IMR-90 (cell line): Measurements from ENCODE around the gene CCSER2. TPM values are rescaled to one million over a fixed set of nuclear protein-coding genes. Genes with fewer than 3 reads are reported as not detected.

Experiments used
- ATAC-seq: fragments of 200-7000 bp; cut with Tn5 transposase; 2 replicates; pipeline ENCODE4 v1.9.1; 2020; ENCODE audit warnings: low read depth, mild to moderate bottlenecking, moderate library complexity
- BruUV-seq: library from RNA; stranded (reverse); fragments of 400-500 nt; replicated peaks from 2 replicates; lab custom pipeline; 2021; lab: Mats Ljungman, UMichigan
- CTCF ChIA-PET: fragments of 300-600 bp; formaldehyde crosslinking; extraction: SDS; loops from one replicate; lab custom pipeline; 2021; ENCODE audit warnings: antibody characterized with exemption; lab: Yijun Ruan, JAX
- POLR2A ChIA-PET: fragments of 300-600 bp; sonication (Branson Sonifier 250); formaldehyde crosslinking; loops from one replicate; lab custom pipeline; 2022; ENCODE audit warnings: antibody characterized with exemption; ENCODE audit not compliant: unreplicated experiment; lab: Charles Lee
- DNase-seq: peaks from one replicate; pipeline ENCODE4 v3.0.0; 2013
- H2AFZ ChIP-seq: replicated peaks from 2 replicates; pipeline ENCODE3; 2013; ENCODE audit warnings: low read length, mild to moderate bottlenecking; ENCODE audit not compliant: poor library complexity
- H2AK5ac ChIP-seq: 2 replicates; pipeline ENCODE4 v1.6.1; 2013; ENCODE audit warnings: low read depth, low read length, inconsistent platforms
- H2AK9ac ChIP-seq: replicated peaks from 2 replicates; pipeline ENCODE3; 2013; ENCODE audit warnings: mild to moderate bottlenecking, low read depth, low read length, moderate library complexity; ENCODE audit not compliant: poor library complexity
- H2BK120ac ChIP-seq: 2 replicates; pipeline ENCODE4 v1.6.1; 2013; ENCODE audit warnings: low read depth, low read length, inconsistent platforms
- H2BK15ac ChIP-seq: 3 replicates; pipeline ENCODE4 v1.6.1; 2013; ENCODE audit warnings: low read depth, low read length, inconsistent platforms
- H2BK20ac ChIP-seq: 2 replicates; pipeline ENCODE4 v1.6.1; 2013; ENCODE audit warnings: low read depth, mild to moderate bottlenecking, inconsistent platforms, low read length, moderate library complexity
- H2BK5ac ChIP-seq: 2 replicates; pipeline ENCODE4 v1.6.1; 2013; ENCODE audit warnings: mild to moderate bottlenecking, low read depth, low read length, inconsistent platforms; ENCODE audit not compliant: poor library complexity, severe bottlenecking
- H3K14ac ChIP-seq: replicated peaks from 2 replicates; pipeline ENCODE4 v1.6.1; 2013; ENCODE audit warnings: low read depth, low read length, inconsistent platforms
- H3K18ac ChIP-seq: 2 replicates; pipeline ENCODE4 v1.6.1; 2013; ENCODE audit warnings: low read depth, low read length, control low read depth
- H3K23ac ChIP-seq: 2 replicates; pipeline ENCODE4 v1.6.1; 2013; ENCODE audit warnings: low read depth, low read length, inconsistent platforms
- H3K27ac ChIP-seq: 2 replicates; pipeline ENCODE4 v1.5.1; 2013; ENCODE audit warnings: mild to moderate bottlenecking, control low read depth, low read length; ENCODE audit not compliant: insufficient read depth
- H3K27me3 ChIP-seq: 2 replicates; pipeline ENCODE4 v1.6.1; 2013; ENCODE audit warnings: low read length; ENCODE audit not compliant: control insufficient read depth, insufficient read depth
- H3K36me3 ChIP-seq: 2 replicates; pipeline ENCODE4 v1.6.1; 2013; ENCODE audit warnings: low read length, mixed read lengths; ENCODE audit not compliant: control insufficient read depth, insufficient read depth
- H3K4ac ChIP-seq: 2 replicates; pipeline ENCODE4 v1.6.1; 2013; ENCODE audit warnings: low read depth, low read length, inconsistent platforms
- H3K4me1 ChIP-seq: 2 replicates; pipeline ENCODE4 v1.6.1; 2013; ENCODE audit warnings: low read length, mixed read lengths; ENCODE audit not compliant: control insufficient read depth, insufficient read depth
- H3K4me2 ChIP-seq: 2 replicates; pipeline ENCODE4 v1.6.1; 2013; ENCODE audit warnings: low read depth, mild to moderate bottlenecking, control low read depth, low read length, moderate library complexity
- H3K4me3 ChIP-seq: 2 replicates; pipeline ENCODE4 v1.5.1; 2013; ENCODE audit warnings: low read depth, mild to moderate bottlenecking, control low read depth, low read length, moderate library complexity; ENCODE audit not compliant: insufficient read depth
- H3K56ac ChIP-seq: 2 replicates; pipeline ENCODE4 v1.6.1; 2013; ENCODE audit warnings: low read length, inconsistent platforms; ENCODE audit not compliant: insufficient read depth; ENCODE audit errors: extremely low read depth
- H3K79me1 ChIP-seq, 2 experiments: 2 replicates each; pipeline ENCODE4 v1.6.1; 2013; ENCODE audit warnings: low read length in 2 of 2, inconsistent platforms in 1 of 2, low read depth in 1 of 2
- H3K9ac ChIP-seq: 2 replicates; pipeline ENCODE4 v1.6.1; 2013; ENCODE audit warnings: low read depth, low read length, control low read depth
- H3K9me1 ChIP-seq: 2 replicates; pipeline ENCODE4 v1.6.1; 2013; ENCODE audit warnings: low read length, inconsistent platforms; ENCODE audit not compliant: insufficient read depth
- H3K9me3 ChIP-seq: 2 replicates; pipeline ENCODE4 v1.6.1; 2013; ENCODE audit warnings: low read length; ENCODE audit not compliant: control insufficient read depth, insufficient read depth
- H4K20me1 ChIP-seq: 2 replicates; pipeline ENCODE4 v1.6.1; 2013; ENCODE audit warnings: low read length, inconsistent platforms; ENCODE audit not compliant: insufficient read depth
- H4K5ac ChIP-seq: 2 replicates; pipeline ENCODE4 v1.6.1; 2013; ENCODE audit warnings: mild to moderate bottlenecking, low read depth, low read length, control low read depth
- H4K8ac ChIP-seq, 2 experiments: 2 replicates each; pipeline ENCODE4 v1.6.1; 2013; ENCODE audit warnings: low read depth in 2 of 2, low read length in 2 of 2, control low read depth in 1 of 2, inconsistent platforms in 1 of 2
- H4K91ac ChIP-seq: 2 replicates; pipeline ENCODE4 v1.6.1; 2013; ENCODE audit warnings: low read depth, low read length, inconsistent platforms; ENCODE audit not compliant: insufficient read depth
- BHLHE40 ChIP-seq: fragments of 150-350 bp; IDR thresholded peaks from 2 replicates; pipeline ENCODE4 v1.6.1; 2016; ENCODE audit warnings: mild to moderate bottlenecking, low read depth, low read length
- CEBPB ChIP-seq: IDR thresholded peaks from 2 replicates; pipeline ENCODE4 v1.6.1; 2012; ENCODE audit warnings: low read depth, low read length, improper control_type of control experiment
- CHD1 ChIP-seq: IDR thresholded peaks from 2 replicates; pipeline ENCODE4 v1.6.1; 2012; ENCODE audit warnings: low read depth, low read length, improper control_type of control experiment
- FOS ChIP-seq: fragments of 150-350 bp; IDR thresholded peaks from 2 replicates; pipeline ENCODE4 v1.6.1; 2016; ENCODE audit warnings: low read depth, low read length
- MAFK ChIP-seq: IDR thresholded peaks from 2 replicates; pipeline ENCODE4 v1.6.1; 2012; ENCODE audit warnings: low read depth, low read length, improper control_type of control experiment
- MAZ ChIP-seq: IDR thresholded peaks from 2 replicates; pipeline ENCODE4 v1.6.1; 2012; ENCODE audit warnings: low read depth, mild to moderate bottlenecking, low read length, improper control_type of control experiment, moderate library complexity, borderline replicate concordance
- MXI1 ChIP-seq: IDR thresholded peaks from 2 replicates; pipeline ENCODE4 v1.6.1; 2012; ENCODE audit warnings: low read depth, mild to moderate bottlenecking, low read length, moderate library complexity, borderline replicate concordance
- NFE2L2 ChIP-seq: fragments of 150-350 bp; IDR thresholded peaks from 2 replicates; pipeline ENCODE4 v1.6.1; 2016; ENCODE audit warnings: low read depth, mild to moderate bottlenecking, low read length
- POLR2A ChIP-seq: IDR thresholded peaks from 2 replicates; pipeline ENCODE4 v1.6.1; 2012; ENCODE audit warnings: mild to moderate bottlenecking, low read depth, low read length
- RAD21 ChIP-seq: IDR thresholded peaks from 2 replicates; pipeline ENCODE4 v1.6.1; 2012; ENCODE audit warnings: low read length, improper control_type of control experiment
- RCOR1 ChIP-seq: IDR thresholded peaks from 2 replicates; pipeline ENCODE4 v1.6.1; 2012; ENCODE audit warnings: mild to moderate bottlenecking, low read length, improper control_type of control experiment; ENCODE audit not compliant: insufficient replicate concordance
- RFX5 ChIP-seq: IDR thresholded peaks from 2 replicates; pipeline ENCODE4 v1.8.0; 2012; ENCODE audit warnings: low read depth, mild to moderate bottlenecking, low read length, moderate library complexity
- SMC3 ChIP-seq: fragments of 150-350 bp; IDR thresholded peaks from 2 replicates; pipeline ENCODE4 v1.6.1; 2016; ENCODE audit warnings: low read depth, mild to moderate bottlenecking, antibody characterized with exemption, low read length, moderate library complexity
- WGBS, 2 experiments: methylation state at CpG; one replicate each; pipeline versions ENCODE4 v1.1.5 to v1.1.7; 2013; ENCODE audit warnings: missing lambda C conversion rate in 2 of 2; ENCODE audit not compliant: insufficient read length in 1 of 2; ENCODE audit errors: extremely low coverage in 2 of 2; 5-methylcytosine and 5-hydroxymethylcytosine counted together
- dilution Hi-C: fragments of 300-500 bp; cut with HindIII; formaldehyde crosslinking; loops from one replicate; pipeline ENCODE4 v1.14.3; 2018; ENCODE audit warnings: low sequenced_read_pairs; ENCODE audit not compliant: unreplicated experiment
- in situ Hi-C: fragments of 300-500 bp; cut with MboI; formaldehyde crosslinking; loops from 3 replicates; pipeline ENCODE4 v1.14.3; 2019; ENCODE audit warnings: low sequenced_read_pairs, inconsistent platforms, mixed read lengths
- intact Hi-C: fragments of 100-400 bp; cut with micrococcal nuclease; formaldehyde crosslinking; loops from 2 replicates; pipeline ENCODE4 v1.10.0; 2022
- polyA plus RNA-seq, 3 experiments: library from polyadenylated mRNA; depleted of rRNA; stranded (reverse); fragments of >200 nt; gene quantifications; 2 replicates each; pipeline ENCODE4 v1.2.3, GENCODE V29; 2012; ENCODE audit warnings: low replicate concordance in 1 of 3
- total RNA-seq: library from RNA; depleted of rRNA; stranded (reverse); fragments of >200 nt; gene quantifications from 2 replicates; pipeline ENCODE4 v1.2.3, GENCODE V29; 2012
- TF ChIP-seq, protein P1 (sequence below): conservative IDR thresholded peaks from 2 replicates; pipeline ENCODE4 v1.5.1; 2012; ENCODE audit warnings: mild to moderate bottlenecking, low read depth, low read length, improper control_type of control experiment
- TF ChIP-seq, protein P2 (sequence below): fragments of 150-350 bp; IDR thresholded peaks from 2 replicates; pipeline ENCODE4 v1.6.1; 2016; ENCODE audit warnings: low read depth, mild to moderate bottlenecking, low read length, moderate library complexity, borderline replicate concordance
- TF ChIP-seq, protein P3 (sequence below): fragments of 150-350 bp; IDR thresholded peaks from 2 replicates; pipeline ENCODE4 v1.6.1; 2017; ENCODE audit warnings: mild to moderate bottlenecking, antibody characterized with exemption, low read length, low read depth

CCSER2 gene
- total and polyA plus RNA-seq, 2 of the 4 experiments (the other 2 are of a cell fraction) = 20.4 to 31.7 TPM

DNA sequence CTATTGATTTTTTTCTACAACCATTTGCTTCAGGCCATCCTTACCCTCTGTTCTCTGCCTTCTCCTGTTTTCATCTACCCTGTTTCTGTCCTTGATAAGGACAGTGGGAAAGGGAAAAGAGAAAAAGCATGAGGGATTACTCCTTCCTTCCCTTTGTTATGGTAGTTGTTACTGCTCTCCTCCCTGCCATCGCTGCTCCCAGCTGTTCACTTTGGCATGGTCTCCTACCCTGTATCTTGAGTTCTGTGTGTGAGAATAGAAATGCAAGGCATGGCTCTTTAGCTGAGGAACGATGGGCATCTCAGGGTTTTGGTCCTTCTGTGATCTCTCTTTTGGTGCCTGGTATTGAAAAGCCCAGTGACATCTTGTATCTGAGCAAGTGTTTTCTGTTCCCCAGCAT lies 6.4 kb downstream of the CCSER2 start:
- POLR2A ChIA-PET = no interaction called here

More for the DNA sequence above, 6.4 kb downstream of the CCSER2 start:
- WGBS, 2 experiments = no CpG with 5 or more reads among the region's 2 CpGs
- H3K18ac ChIP-seq = no peak overlapping the region
- peaks cover 75% of the 10 kb centered on the region for H4K20me1 ChIP-seq
- in situ Hi-C loops = no loop called here
- H2AK5ac ChIP-seq = peak overlapping the region; percentile 62; the same call in 1 of the 2 replicates
- no peak overlapping the region for H2AFZ ChIP-seq
- no peak overlapping the region for H3K56ac ChIP-seq
- H3K4ac ChIP-seq = 0 out of 2 replicates have a peak overlapping the region, but pooled peaks have one; percentile 15
- TF ChIP-seq RAD21 (no peak), POLR2A (no peak), RFX5 (no peak), MAFK (no peak), SMC3 (no peak), CEBPB (no peak), NFE2L2 (no peak), MXI1 (no peak), BHLHE40 (no peak), CHD1 (no peak), FOS (no peak), RCOR1 (no peak), MAZ (no peak)
- TF ChIP-seq, protein P1, sequence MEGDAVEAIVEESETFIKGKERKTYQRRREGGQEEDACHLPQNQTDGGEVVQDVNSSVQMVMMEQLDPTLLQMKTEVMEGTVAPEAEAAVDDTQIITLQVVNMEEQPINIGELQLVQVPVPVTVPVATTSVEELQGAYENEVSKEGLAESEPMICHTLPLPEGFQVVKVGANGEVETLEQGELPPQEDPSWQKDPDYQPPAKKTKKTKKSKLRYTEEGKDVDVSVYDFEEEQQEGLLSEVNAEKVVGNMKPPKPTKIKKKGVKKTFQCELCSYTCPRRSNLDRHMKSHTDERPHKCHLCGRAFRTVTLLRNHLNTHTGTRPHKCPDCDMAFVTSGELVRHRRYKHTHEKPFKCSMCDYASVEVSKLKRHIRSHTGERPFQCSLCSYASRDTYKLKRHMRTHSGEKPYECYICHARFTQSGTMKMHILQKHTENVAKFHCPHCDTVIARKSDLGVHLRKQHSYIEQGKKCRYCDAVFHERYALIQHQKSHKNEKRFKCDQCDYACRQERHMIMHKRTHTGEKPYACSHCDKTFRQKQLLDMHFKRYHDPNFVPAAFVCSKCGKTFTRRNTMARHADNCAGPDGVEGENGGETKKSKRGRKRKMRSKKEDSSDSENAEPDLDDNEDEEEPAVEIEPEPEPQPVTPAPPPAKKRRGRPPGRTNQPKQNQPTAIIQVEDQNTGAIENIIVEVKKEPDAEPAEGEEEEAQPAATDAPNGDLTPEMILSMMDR = no peak
- TF ChIP-seq, protein P2, sequence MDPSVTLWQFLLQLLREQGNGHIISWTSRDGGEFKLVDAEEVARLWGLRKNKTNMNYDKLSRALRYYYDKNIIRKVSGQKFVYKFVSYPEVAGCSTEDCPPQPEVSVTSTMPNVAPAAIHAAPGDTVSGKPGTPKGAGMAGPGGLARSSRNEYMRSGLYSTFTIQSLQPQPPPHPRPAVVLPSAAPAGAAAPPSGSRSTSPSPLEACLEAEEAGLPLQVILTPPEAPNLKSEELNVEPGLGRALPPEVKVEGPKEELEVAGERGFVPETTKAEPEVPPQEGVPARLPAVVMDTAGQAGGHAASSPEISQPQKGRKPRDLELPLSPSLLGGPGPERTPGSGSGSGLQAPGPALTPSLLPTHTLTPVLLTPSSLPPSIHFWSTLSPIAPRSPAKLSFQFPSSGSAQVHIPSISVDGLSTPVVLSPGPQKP = no peak
- TF ChIP-seq, protein P3, sequence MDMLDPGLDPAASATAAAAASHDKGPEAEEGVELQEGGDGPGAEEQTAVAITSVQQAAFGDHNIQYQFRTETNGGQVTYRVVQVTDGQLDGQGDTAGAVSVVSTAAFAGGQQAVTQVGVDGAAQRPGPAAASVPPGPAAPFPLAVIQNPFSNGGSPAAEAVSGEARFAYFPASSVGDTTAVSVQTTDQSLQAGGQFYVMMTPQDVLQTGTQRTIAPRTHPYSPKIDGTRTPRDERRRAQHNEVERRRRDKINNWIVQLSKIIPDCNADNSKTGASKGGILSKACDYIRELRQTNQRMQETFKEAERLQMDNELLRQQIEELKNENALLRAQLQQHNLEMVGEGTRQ = no peak
- DNase-seq (no peak), ATAC-seq (no peak)
- H3K4me3 ChIP-seq = no peak overlapping the region
- no peak overlapping the region for H2AK9ac ChIP-seq
- H3K36me3 ChIP-seq = no peaks in the 10 kb centered on the region
- H3K9me3 ChIP-seq = no peaks in the 10 kb centered on the region
- H2BK120ac ChIP-seq = no peak overlapping the region
- H3K27ac ChIP-seq = peak overlapping the region; percentile 1; the same call in 1 of the 2 replicates
- H3K23ac ChIP-seq = peak overlapping the region; percentile 58
- no peak overlapping the region for H4K5ac ChIP-seq
- H2BK20ac ChIP-seq = no peak overlapping the region
- BruUV-seq = no TSS peak
- H4K91ac ChIP-seq = no peak overlapping the region
- intact Hi-C loops = no loop called here
- H3K14ac ChIP-seq = 0 out of 2 replicates have a peak overlapping the region, but pooled peaks have one; percentile 7
- H2BK5ac ChIP-seq = no peak overlapping the region
- H3K9ac ChIP-seq = no peak overlapping the region
- H3K4me1 ChIP-seq = peaks cover 10% of the 10 kb centered on the region
- no peak overlapping the region for H3K4me2 ChIP-seq
- no peaks in the 10 kb centered on the region for H3K27me3 ChIP-seq
- CTCF ChIA-PET = no interaction called here
- dilution Hi-C loops = no loop called here
- no peak overlapping the region for H4K8ac ChIP-seq
- H3K79me1 ChIP-seq = peaks cover 15 to 74% of the 10 kb centered on the region in 2 experiments; a peak in 3 of 4 replicates
- H3K9me1 ChIP-seq = peaks cover 31% of the 10 kb centered on the region
- no peak overlapping the region for H2BK15ac ChIP-seq
